K562 (cell line): ENCODE results near the gene CENPP. TPM values are rescaled to one million over a fixed set of nuclear protein-coding genes. Genes with fewer than 3 reads are reported as not detected.
A peak's percentile ranks its signal among the peaks of the same experiment; 100 is the strongest.

Source experiments
- ATAC-seq: fragments of 200-7000 bp; cut with Tn5 transposase; 3 replicates; pipeline ENCODE4 v1.9.1; 2020; ENCODE audit warnings: moderate library complexity
- BruUV-seq: library from RNA; stranded (reverse); fragments of 400-500 nt; replicated peaks from 2 replicates; lab custom pipeline; 2021; lab: Mats Ljungman, UMichigan
- CTCF ChIA-PET: fragments of 300-600 bp; formaldehyde crosslinking; extraction: SDS; loops from one replicate; lab custom pipeline; 2021; ENCODE audit warnings: low intra/inter-chr PET ratio; lab: Yijun Ruan, JAX
- POLR2A ChIA-PET: fragments of 300-600, 350-650 bp; sonication (Branson Sonifier 250); formaldehyde crosslinking; extraction: SDS; loops from one replicate; lab custom pipeline; 2021; ENCODE audit warnings: antibody characterized with exemption, inconsistent platforms; lab: Yijun Ruan, JAX
- DNase-seq, 4 experiments: peaks; one replicate each; pipeline versions ENCODE4 v3.0.0 to v3.0.0-alpha.2; 2011 to 2018; ENCODE audit warnings: low spot score in 3 of 4, mixed read lengths in 3 of 4; ENCODE audit errors: extremely low read depth in 1 of 4
- FAIRE-seq: peaks from 2 replicates; lab custom pipeline; 2011; peaks lifted over from hg19 to GRCh38; lab: Jason Lieb, UNC
- H2AFZ ChIP-seq: 2 replicates; pipeline ENCODE4 v1.6.0; 2011; ENCODE audit warnings: low read depth, low read length, control low read depth, inconsistent platforms
- H3K27ac ChIP-seq: fragments of 200-600 bp; 3 replicates; pipeline ENCODE4 v1.8.0; 2011; ENCODE audit warnings: low read depth, mild to moderate bottlenecking, control low read depth, inconsistent platforms, low read length, moderate library complexity, mixed read lengths; ENCODE audit errors: extremely low read depth
- H3K27me3 ChIP-seq, 2 experiments: fragments of 300-600 bp in 1 of 2; 2 replicates in 1 of 2; 3 replicates in 1 of 2; pipeline versions ENCODE4 v1.6.0 to v1.8.0; 2011; ENCODE audit warnings: inconsistent platforms in 2 of 2, low read length in 2 of 2, mild to moderate bottlenecking in 1 of 2, mixed read lengths in 1 of 2, moderate library complexity in 1 of 2; ENCODE audit not compliant: control insufficient read depth in 2 of 2, insufficient read depth in 2 of 2
- H3K36me3 ChIP-seq: fragments of 300-600 bp; 3 replicates; pipeline ENCODE4 v1.8.0; 2011; ENCODE audit warnings: mild to moderate bottlenecking, low read length, inconsistent platforms; ENCODE audit not compliant: control insufficient read depth, insufficient read depth
- H3K4me1 ChIP-seq, 2 experiments: fragments of 200-600 bp in 1 of 2; replicated peaks in 1 of 2; 2 replicates in 1 of 2; 3 replicates in 1 of 2; pipeline versions ENCODE4 v1.5.1 to v1.8.0; 2011; ENCODE audit warnings: inconsistent platforms in 2 of 2, low read length in 2 of 2, mild to moderate bottlenecking in 1 of 2, mixed read lengths in 1 of 2, moderate library complexity in 1 of 2; ENCODE audit not compliant: control insufficient read depth in 2 of 2, insufficient read depth in 2 of 2
- H3K4me2 ChIP-seq: 2 replicates; pipeline ENCODE4 v1.6.1; 2011; ENCODE audit warnings: low read length, control low read depth, inconsistent platforms, mixed read lengths; ENCODE audit not compliant: insufficient read depth
- H3K4me3 ChIP-seq: fragments of 200-600 bp; sonication (generic), shearing (Covaris generic); 2 replicates; pipeline ENCODE4 v1.5.1; 2016; ENCODE audit warnings: control low read depth, inconsistent platforms
- H3K79me2 ChIP-seq: fragments of 200-600 bp; 3 replicates; pipeline ENCODE4 v1.8.0; 2011; ENCODE audit warnings: low read length, inconsistent platforms; ENCODE audit not compliant: control insufficient read depth, insufficient read depth
- H3K9ac ChIP-seq, 2 experiments: 2 replicates each; pipeline versions ENCODE4 v1.6.0 to v1.6.1; 2011; ENCODE audit warnings: low read depth in 2 of 2, low read length in 2 of 2, control low read depth in 1 of 2, inconsistent platforms in 1 of 2, mild to moderate bottlenecking in 1 of 2, mixed read lengths in 1 of 2; ENCODE audit not compliant: insufficient read depth in 1 of 2
- H3K9me1 ChIP-seq: one replicate; pipeline ENCODE4 v1.6.0; 2011; ENCODE audit warnings: inconsistent platforms, mild to moderate bottlenecking, low read length, moderate library complexity; ENCODE audit not compliant: control insufficient read depth, insufficient read depth
- H3K9me3 ChIP-seq: replicated peaks from 2 replicates; pipeline ENCODE4 v1.5.1; 2011; ENCODE audit warnings: low read depth, low read length, inconsistent platforms; ENCODE audit not compliant: control insufficient read depth, insufficient read depth
- H4K20me1 ChIP-seq: replicated peaks from 2 replicates; pipeline ENCODE4 v1.6.1; 2011; ENCODE audit warnings: low read length, inconsistent platforms, mixed read lengths; ENCODE audit not compliant: control insufficient read depth, insufficient read depth
- KAT7 ChIP-seq: sonication (generic); formaldehyde crosslinking; IDR thresholded peaks from 2 replicates; pipeline ENCODE4 v1.8.0; 2022; ENCODE audit warnings: missing genetic modification reagents, mild to moderate bottlenecking, borderline replicate concordance
- NFE2 ChIP-seq: IDR thresholded peaks from 2 replicates; pipeline ENCODE4 v1.6.1; 2014; ENCODE audit warnings: antibody characterized with exemption, low read depth
- NFYB ChIP-seq: IDR thresholded peaks from 2 replicates; pipeline ENCODE4 v1.6.1; 2011; ENCODE audit warnings: mild to moderate bottlenecking, moderate library complexity; ENCODE audit not compliant: insufficient read length; ENCODE audit errors: extremely low read depth
- PRDM10 ChIP-seq: fragments of 450-650 bp; IDR thresholded peaks from 2 replicates; pipeline ENCODE4 v1.6.1; 2018; ENCODE audit not compliant: partially characterized antibody
- SRSF3 ChIP-seq: fragments of 200-400 bp; formaldehyde crosslinking; IDR thresholded peaks from 2 replicates; pipeline ENCODE4 v1.6.1; 2016; ENCODE audit warnings: mild to moderate bottlenecking, low read length, moderate library complexity; ENCODE audit not compliant: insufficient read depth
- ZNF134 ChIP-seq: fragments of 250-450 bp; sonication (Bioruptor Pico); conservative IDR thresholded peaks from 2 replicates; pipeline ENCODE4 v1.4.0; 2020
- WGBS: fragments of 100-300 bp; shearing (Covaris generic); methylation state at CpG from one replicate; pipeline ENCODE4 v1.1.6; 2016; ENCODE audit warnings: low coverage, mixed read lengths; ENCODE audit not compliant: insufficient coverage; ENCODE audit errors: missing lambda C conversion rate; 5-methylcytosine and 5-hydroxymethylcytosine counted together
- in situ Hi-C: fragments of 300-500 bp; cut with MboI; formaldehyde crosslinking; loops from 4 replicates; pipeline ENCODE4 v1.15.0; 2018; ENCODE audit warnings: inconsistent platforms, mixed read lengths
- intact Hi-C: fragments of 100-400 bp; cut with micrococcal nuclease; formaldehyde crosslinking; loops from 2 replicates; pipeline ENCODE4 v1.14.2; 2022
- polyA plus RNA-seq, 8 experiments: library from polyadenylated mRNA; depleted of rRNA in 4 of 8; stranded (reverse) in 5 of 8; unstranded in 3 of 8; fragments of >200 nt; fragmentation: Nextera tagmentation in 2 of 8; fragmentation: Illumina TruSeq in 1 of 8; extraction: Ambion mirVana in 2 of 8; extraction: Trizol in 1 of 8; gene quantifications; 2 replicates each; pipeline versions ENCODE4 v1.2.1 to v1.2.3, GENCODE V29; 2011 to 2014; ENCODE audit warnings: inconsistent platforms in 1 of 8, missing spikeins in 1 of 8
- total RNA-seq, 7 experiments: library from RNA; depleted of rRNA in 6 of 7; stranded (reverse); fragments of >200 nt in 6 of 7; fragmentation: Illumina TruSeq in 2 of 7; extraction: Trizol in 2 of 7; gene quantifications; 2 replicates each; pipeline versions ENCODE4 v1.2.1 to v1.2.3, GENCODE V29; 2011 to 2021; ENCODE audit warnings: low replicate concordance in 1 of 7

Gene CENPP
- total and polyA plus RNA-seq, 9 of the 15 experiments (the other 6 are each of a cell fraction or from before 2014, with no cell fraction given), result 8.0 to 28.5 (median 17.9) TPM

- no TSS peak for BruUV-seq
- intact Hi-C loops (no loop called here), in situ Hi-C loops (no loop called here)
- no peak for ATAC-seq
- Histone ChIP-seq H3K27me3 (no peaks in the 10 kb centered on the region), H4K20me1 (peaks cover 25% of the 10 kb centered on the region), H3K4me2 (no peak overlapping the region), H3K4me3 (no peak overlapping the region), H2AFZ (no peak overlapping the region), H3K9me3 (no peaks in the 10 kb centered on the region), H3K79me2 (peaks cover 86% of the 10 kb centered on the region), H3K9me1 (no peaks in the 10 kb centered on the region), H3K4me1 (peaks cover 6 to 23% of the 10 kb centered on the region in 2 experiments; a peak in 4 of 5 replicates), H3K9ac (0 out of 4 replicates have a peak overlapping the region, but pooled peaks of 1 of the 2 experiments have one; percentile 10), H3K27ac (no peak overlapping the region), H3K36me3 (peaks cover 48% of the 10 kb centered on the region)
- POLR2A ChIA-PET, result no interaction called here
- CTCF ChIA-PET, result no interaction called here
- WGBS, result 93% methylated on average over 8 of the region's 10 CpGs
- no peak for FAIRE-seq
- no peak for TF ChIP-seq SRSF3
- no peak for TF ChIP-seq NFYB
- TF ChIP-seq NFE2, result no peak
- DNase-seq, result no peak
Observed at GRCh38 chr9:92663951-92664350, 338.2 kb downstream of the CENPP start.

DNA sequence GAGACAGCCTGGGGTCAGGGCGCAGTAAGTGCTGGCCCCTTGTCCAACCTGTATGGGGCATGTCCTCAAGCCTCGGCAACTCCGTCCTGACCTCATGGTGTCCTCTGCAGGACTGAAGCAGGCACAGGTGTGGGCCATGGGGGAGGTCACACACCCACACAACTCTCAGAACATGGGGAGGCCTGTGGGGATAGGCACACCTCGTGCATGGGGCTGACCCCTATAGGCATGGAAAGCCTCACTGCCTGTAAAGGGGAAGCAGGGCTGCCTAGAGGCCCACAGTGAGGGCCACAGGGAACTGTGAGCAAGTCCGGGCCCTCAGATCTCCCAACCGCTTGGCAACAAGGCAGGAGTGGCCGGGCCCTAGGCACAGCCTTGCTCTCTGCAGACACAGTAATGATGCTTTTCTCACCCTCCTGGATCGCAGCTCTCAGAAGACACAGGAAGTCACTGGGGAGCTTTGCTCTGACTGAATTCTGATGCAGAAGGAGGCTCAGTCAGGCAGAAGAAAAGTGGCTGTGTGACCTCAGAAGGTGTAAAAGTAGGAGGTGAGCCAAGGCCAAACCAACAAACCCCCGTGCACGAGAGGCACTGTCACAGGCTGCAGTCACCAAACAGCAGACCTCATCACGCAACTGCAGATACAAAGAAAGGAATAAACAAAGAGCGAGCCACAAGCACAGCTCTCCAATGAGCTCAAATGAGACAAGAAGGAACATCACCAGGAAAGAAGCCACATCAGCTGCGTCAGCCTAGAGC, 338.8 kb downstream of the CENPP start:
- H4K20me1 ChIP-seq, result peaks cover 25% of the 10 kb centered on the region
- H3K9ac ChIP-seq, result peak overlapping the region in 1 of 2 experiments; percentile 59; a peak in 2 of 4 replicates
- peaks cover 90% of the 10 kb centered on the region for H3K79me2 ChIP-seq
- intact Hi-C loops (no loop called here), in situ Hi-C loops (no loop called here)
- no peaks in the 10 kb centered on the region for H3K9me1 ChIP-seq
- FAIRE-seq (no peak), ATAC-seq (no peak), DNase-seq (no peak)
- ChIA-PET POLR2A (no interaction called here), CTCF (no interaction called here)
- no peak overlapping the region for H3K27ac ChIP-seq
- no peaks in the 10 kb centered on the region for H3K9me3 ChIP-seq
- no peak overlapping the region for H3K4me2 ChIP-seq
- H3K4me1 ChIP-seq, result peaks cover 6 to 28% of the 10 kb centered on the region in 2 experiments; a peak in 4 of 5 replicates
- WGBS, result 84% methylated on average over 12 of the region's 13 CpGs
- BruUV-seq, result no TSS peak
- TF ChIP-seq KAT7 (CRISPR knock-in tag) (no peak), ZNF134 (CRISPR knock-in tag) (no peak), PRDM10 (peak; percentile 56)
- no peaks in the 10 kb centered on the region for H3K27me3 ChIP-seq
- peaks cover 47% of the 10 kb centered on the region for H3K36me3 ChIP-seq
- H3K4me3 ChIP-seq, result no peak overlapping the region
- no peak overlapping the region for H2AFZ ChIP-seq
